OCI-M1 (cell line): ENCODE results near the gene RNF152.

Experiments used
- DNase-seq: peaks from one replicate; lab custom pipeline; 2025; lab: John Stamatoyannopoulos, UW

RNF152 gene

GRCh38 chr18:61894751-61895524 is 2.1 kb upstream of the RNF152 start:
- no peak for DNase-seq

DNA sequence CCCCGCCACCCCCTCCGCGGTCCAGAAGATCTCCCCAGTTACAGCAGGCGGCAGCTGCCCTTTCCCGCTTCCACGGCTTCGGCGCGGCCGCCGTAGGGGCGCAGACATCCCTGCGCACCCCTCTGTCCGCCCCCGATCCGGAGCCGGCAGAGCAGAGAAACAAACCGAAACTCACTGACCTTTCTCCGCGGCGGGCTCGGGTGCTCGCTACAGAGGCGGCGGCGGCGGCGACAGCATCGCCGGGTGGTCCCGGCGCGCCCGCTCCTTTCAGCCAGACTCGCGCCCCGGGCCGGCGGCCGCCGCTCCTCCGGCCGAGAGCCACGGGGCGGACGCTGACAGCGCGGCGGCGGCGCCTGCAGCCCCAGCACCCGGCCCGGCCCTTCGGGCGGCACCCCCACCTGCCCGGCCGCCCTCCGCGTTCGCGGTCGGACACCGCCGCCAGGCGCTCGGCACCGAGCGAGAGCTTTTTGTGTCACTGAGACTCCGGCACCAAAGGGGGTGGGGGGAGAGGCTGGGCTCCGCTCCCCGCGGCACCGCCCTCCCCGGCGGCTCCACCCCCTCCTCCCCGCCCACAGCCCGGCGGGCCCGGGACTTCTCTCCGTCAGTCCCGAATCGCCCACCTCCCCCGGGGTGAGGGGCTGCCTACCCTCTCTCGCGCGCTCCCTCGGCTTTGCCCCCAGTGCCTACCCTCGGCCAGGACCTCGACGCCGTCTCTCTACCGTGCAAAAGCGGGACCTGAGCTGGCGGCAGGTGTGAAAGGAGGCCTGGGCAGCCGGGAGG is 1.4 kb upstream of the RNF152 start:
- DNase-seq = peak; percentile 40

DNA sequence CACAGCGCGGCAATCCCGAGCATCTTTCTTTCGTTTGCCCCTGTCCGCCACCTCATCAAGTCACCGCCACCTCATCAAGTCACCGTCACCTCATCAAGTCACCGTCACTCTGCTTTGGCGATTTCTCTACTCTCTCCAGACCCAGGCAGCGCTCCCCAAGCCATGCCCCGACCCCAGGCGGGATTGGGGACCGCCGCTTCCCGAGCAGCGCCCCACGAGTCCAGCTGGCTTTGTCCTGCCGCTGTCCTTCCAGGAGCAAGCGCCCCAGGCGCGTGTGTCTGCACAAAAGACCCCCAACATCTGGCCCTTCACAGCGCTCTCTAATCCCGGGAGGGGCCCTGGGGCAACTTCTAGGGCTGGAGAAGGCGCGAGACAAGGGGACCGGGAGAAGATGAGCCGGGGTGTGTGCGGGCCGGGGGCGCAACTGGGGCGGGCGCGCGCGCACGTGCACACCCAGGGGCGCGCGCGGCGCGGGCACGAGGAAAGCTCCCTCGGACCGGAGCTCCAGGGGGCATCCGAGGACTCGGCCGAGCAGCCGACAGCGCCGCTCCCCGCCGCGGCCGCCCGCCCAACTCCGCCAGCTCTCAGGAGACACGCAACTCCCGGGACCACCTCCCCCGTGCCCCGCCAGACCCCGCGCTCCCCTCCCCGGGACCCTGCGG is 633 bp upstream of the RNF152 start:
- no peak for DNase-seq

DNA sequence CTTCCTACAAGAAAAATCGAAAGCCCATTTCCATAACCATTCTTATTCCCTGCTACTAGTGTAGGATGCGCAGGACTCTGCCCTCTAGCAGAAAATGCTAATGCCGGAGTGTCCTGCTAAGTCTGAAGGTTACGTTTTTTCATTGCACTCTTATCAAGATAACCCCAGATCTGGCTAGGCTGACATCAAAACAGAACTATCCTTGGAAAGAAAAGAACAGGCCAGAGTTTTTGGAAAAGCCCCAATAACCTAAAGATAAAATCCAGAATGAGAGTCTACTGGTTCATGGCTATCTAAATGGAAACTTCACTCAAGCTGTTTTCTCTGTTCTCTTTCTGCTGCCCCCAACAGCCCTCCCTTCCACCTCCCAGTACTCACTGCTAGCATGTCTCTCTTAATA is 913 bp downstream of the RNF152 start:
- DNase-seq = no peak

GRCh38 chr18:61891271-61891670 is 1.5 kb downstream of the RNF152 start:
- no peak for DNase-seq

- DNase-seq = no peak
These were observed 2.5 kb downstream of the RNF152 start for GRCh38 chr18:61890344-61890743.

- DNase-seq = no peak
These were observed 3.3 kb downstream of the RNF152 start for GRCh38 chr18:61889541-61889940.

DNA sequence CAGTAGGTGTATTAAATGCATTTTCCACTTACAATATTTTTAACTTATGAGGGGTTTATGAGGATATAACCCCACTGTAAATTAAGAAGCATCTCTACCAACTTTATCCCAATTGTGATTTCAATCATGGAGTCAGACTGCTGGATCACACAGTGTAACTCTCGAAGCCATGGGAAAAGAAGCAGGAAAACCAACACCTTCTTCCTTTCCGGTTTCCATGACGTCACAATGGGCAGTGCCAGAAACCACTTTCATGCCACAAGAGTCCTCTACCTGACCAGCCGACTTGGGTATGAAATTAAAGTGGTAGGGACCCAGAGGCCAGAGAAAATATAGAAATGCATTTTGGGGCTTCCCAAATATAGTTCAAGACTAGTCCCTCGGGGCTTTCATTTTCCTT is 4.2 kb downstream of the RNF152 start:
- DNase-seq = no peak

DNA sequence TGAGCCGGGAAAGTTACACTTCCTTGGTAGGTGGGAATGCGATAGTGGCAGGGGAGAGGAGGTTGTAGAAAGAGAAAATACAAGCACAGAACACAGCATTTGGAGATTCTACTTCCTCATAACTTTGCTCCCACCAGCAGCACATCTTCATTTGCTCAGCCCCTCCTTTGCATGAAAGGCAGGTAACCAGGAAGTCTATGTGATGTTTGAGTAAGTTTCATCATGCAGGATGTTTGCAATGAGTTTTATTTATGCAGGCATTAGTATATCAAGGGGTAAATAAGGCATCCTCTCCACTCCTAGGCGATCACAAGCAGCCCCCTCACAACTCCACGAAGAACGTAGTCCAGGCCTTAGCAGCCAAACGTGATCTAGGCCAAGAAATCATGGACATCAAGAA is 5.0 kb downstream of the RNF152 start:
- DNase-seq = no peak

GRCh38 chr18:61883547-61883946 is 9.3 kb downstream of the RNF152 start:
- no peak for DNase-seq

DNA sequence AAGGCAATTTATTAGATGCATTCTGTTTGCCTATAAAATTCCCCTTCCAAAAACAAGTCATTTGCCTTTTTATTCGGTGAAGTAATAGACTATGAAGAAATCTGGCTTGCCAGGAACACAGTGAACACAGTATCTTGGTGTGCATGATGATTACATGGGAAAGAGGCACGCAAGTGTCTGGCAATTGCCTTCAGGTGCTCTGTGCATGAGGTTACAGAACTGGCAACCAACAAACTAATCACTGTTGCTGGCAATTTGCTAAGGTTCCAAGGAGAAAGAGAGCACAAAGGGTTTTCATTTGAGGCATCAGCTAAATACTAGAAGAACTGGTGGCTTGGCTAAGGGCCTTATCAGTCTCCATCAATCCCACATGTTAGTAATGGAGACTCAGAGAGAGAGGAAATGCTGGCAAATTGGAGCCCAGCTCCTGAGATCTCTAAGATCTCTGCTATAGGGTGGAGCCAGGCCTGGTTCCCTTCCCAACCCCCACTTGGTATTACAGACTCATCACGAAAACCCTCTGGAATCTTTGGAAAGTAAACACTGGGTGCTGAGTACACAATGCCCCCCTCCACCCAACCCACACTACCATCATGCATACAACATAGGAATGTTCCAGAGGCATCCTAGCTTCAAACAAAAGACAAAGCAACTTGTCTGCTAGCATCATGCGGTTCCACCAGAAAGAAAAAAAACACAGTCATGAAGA is 10.4 kb downstream of the RNF152 start:
- DNase-seq = no peak

DNA sequence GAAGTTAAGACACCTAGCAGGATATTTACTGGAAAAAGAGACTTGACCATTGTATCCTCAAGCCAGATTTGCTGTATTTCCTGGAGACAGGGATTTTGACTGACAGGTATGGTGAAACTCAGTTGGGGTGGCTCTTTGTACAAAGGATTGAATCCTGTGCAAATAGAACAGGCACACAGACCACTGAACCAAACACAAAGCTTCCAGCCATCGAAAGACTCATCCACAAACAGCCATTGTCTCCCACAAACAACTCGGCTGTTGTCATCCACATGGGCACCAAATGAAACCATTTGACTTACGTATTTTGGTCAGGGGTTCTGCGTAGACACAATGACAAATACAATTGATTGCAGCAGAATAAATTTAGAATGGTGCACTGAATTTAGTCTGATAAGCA is 15.9 kb downstream of the RNF152 start:
- no peak for DNase-seq

GRCh38 chr18:61870151-61870550 is 22.7 kb downstream of the RNF152 start:
- no peak for DNase-seq

- DNase-seq = no peak
These were observed 23.2 kb downstream of the RNF152 start for GRCh38 chr18:61869636-61870035.

DNA sequence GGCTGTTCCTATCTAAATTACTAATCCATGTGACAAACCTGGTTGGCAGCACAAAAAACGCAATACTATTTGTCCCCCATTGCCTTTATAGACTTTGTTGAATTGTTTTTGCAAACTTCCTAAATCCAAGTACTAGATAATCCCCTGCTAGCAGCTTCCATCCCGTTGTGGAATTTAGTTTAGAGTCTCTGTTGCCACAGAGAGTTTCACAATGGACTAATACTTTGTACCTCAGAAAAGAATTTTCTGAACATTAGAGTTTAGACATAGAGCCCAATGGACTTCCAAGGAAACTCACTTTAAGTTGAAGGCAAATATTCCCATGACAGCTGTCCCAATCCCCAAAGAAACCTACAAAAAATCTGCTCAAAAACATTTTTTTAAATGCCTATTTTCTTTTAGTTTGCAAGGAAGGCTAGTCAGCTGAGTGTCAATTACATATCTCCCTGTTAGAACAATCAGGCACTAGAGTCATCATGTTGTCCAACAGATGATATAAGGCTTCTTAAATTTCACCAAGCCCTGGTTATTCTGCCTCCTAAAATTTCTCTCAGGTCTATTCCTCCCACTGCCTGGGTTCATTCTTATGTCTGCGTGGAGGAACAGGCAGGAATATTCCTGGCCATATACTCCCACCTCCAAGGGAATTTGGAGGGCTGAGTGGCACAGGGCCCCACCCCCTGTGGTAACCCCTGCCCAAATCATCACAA is 27.2 kb downstream of the RNF152 start:
- DNase-seq = no peak

DNA sequence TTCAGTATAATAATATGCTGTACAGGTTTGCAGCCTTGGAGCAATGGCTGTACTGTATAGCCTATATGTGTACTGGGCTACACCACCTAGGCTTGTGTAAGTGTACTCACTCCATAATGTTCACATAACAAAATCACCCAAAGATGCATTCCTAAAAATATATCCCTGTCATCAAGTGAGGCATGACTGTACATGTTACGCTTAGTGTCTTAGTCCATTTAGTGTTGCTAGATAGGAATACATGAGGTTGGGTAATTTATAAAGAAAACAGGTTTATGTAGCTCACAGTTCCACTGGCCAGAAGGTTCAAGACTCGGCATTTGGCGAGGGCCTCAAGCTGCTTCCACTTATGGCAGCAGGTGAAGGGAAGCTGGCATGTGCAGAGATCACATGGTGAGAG is 31.4 kb downstream of the RNF152 start:
- no peak for DNase-seq

DNA sequence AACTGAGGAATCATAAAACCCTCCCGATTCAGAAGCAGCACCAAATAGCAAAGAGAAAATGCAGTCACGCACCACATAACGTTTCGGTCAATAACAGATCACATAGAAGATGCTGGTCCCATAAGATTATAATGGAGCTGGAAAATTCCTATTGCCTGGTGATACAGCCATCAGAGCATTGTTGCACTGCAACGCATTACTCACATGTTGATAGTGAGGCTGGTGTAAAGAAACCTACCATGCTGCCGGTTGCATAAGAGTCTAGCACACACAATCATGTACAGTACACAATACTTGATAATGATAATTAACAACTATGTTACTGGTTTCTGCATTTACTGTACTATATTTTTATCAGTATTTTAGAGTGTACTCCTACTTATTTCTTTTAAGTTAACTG is 32.5 kb downstream of the RNF152 start:
- DNase-seq = no peak

DNA sequence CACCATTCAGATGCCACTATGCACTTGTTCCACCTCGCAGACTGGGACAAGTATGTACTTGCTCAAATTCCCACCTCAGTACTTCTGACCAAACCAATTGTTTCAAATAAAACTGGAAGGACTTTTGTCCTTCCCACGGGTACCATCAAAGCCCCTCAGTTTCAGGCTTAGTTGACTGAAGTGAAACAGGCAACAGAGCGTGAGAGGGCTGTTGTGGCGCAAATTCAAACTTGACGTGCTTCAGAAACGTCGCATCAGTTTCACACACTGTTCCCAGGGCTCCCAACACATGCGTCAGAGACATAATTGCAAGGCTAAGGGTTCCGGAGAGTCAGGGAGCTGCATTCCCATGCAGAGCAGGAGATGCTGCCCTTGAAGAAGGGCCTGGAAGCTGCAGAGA is 33.7 kb downstream of the RNF152 start:
- no peak for DNase-seq

GRCh38 chr18:61856678-61857077 is 36.1 kb downstream of the RNF152 start:
- DNase-seq = no peak

DNA sequence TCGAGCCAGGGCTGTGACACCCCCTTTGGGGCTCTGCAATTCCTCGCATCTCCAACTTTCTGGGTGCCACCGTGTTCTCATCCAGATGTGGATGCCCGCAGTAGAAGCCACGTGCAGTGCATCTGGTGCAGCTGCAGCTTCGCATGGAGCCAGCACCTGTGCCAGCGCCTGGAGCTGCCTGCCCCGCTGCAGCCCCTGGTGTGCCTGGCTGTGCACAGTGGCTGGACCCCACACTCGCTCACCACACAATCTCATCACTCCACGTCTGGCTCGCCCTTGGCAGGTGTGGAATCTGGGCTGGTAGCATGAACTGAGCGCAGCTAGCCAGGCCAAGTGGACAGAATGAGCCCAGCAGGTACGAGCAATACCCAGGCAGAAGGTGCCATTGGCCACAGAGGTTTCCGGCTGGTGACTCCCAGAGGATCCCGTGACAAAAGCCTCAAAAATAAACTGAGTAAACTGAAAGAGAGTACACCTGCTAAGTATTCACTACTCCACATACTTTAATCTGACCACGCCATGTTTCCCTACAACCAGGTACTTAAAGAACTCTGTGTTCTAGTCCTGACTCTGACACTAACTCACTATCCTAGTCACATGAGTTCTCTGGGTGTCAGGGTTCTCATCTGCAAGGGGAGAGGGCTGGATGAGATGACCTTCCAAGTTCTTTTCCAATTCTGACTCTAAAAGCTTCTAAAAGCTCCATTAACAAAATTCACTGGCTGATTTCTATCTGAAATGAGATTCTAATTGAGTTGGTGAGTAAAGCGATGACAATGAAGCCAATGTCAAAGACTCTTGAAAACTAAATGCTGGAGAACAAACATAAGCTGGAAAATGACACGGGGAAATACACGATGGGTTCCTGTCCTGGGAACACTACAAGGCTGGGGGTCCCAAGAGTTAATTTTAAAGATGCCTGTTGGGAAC is 37.1 kb downstream of the RNF152 start:
- DNase-seq = no peak
